ENCODE measurements around the gene GLRX5.
"Not testable (repeated sequence)": the region's sequence is repeated elsewhere in the genome, so short reads cannot be mapped to it uniquely, and the experiment has no call there.

GLRX5 gene

GRCh38 chr14:95508377-95508776, 26.5 kb upstream of the GLRX5 start:
- H3K36me3 Mint-ChIP-seq, result peaks cover 7% of the 10 kb centered on the region
- peaks cover 62% of the 10 kb centered on the region for H3K4me1 Mint-ChIP-seq
- no peak overlapping the region for H3K27ac Mint-ChIP-seq
- no peak overlapping the region for H3K4me3 Mint-ChIP-seq
- no peaks in the 10 kb centered on the region for H3K27me3 Mint-ChIP-seq
- H3K9me3 Mint-ChIP-seq, result no peaks in the 10 kb centered on the region

DNA sequence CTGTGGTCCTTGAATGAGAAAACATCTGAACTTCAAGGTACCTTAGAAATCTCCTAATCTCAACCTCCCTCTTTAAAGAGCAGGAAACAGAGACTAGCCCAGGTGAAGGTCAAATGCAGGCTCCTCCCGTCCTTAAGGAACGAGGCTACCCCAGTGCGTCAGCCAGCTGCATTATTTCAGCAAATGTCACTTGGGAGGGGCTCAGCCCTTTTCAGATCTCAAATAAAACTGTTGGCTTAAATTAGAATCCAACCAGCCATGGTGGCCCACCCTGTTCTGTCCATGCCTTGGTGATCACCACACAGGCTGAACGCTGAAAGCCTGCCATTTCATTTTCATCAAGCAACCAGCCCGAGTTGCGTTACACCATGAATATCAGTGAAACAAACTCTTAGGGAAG, 25.4 kb upstream of the GLRX5 start:
- no peaks in the 10 kb centered on the region for H3K9me3 Mint-ChIP-seq

GRCh38 chr14:95510344-95510743, 24.5 kb upstream of the GLRX5 start:
- H3K36me3 Mint-ChIP-seq, H3K27ac Mint-ChIP-seq, H3K9me3 Mint-ChIP-seq, H3K4me3 Mint-ChIP-seq, H3K27me3 Mint-ChIP-seq: not testable (repeated sequence)
- H3K4me1 Mint-ChIP-seq, result peaks cover 64% of the 10 kb centered on the region

More for the DNA sequence above, 25.4 kb upstream of the GLRX5 start:
- Mint-ChIP-seq H3K4me1 (peaks cover 61% of the 10 kb centered on the region), H3K27ac (no peak overlapping the region), H3K27me3 (no peaks in the 10 kb centered on the region), H3K36me3 (peaks cover 7% of the 10 kb centered on the region), H3K4me3 (no peak overlapping the region)

GRCh38 chr14:95510804-95511203, 24.0 kb upstream of the GLRX5 start:
- Mint-ChIP-seq H3K36me3 (peaks cover 6% of the 10 kb centered on the region), H3K4me3 (no peak overlapping the region), H3K4me1 (peaks cover 65% of the 10 kb centered on the region), H3K9me3 (no peaks in the 10 kb centered on the region), H3K27ac (no peak overlapping the region), H3K27me3 (no peaks in the 10 kb centered on the region)

GRCh38 chr14:95511687-95512086, 23.2 kb upstream of the GLRX5 start:
- H3K27ac Mint-ChIP-seq, result no peak overlapping the region
- H3K4me1 Mint-ChIP-seq, result peaks cover 60% of the 10 kb centered on the region
- H3K9me3 Mint-ChIP-seq, result no peaks in the 10 kb centered on the region
- no peaks in the 10 kb centered on the region for H3K27me3 Mint-ChIP-seq
- H3K4me3 Mint-ChIP-seq, result no peak overlapping the region
- peaks cover 5% of the 10 kb centered on the region for H3K36me3 Mint-ChIP-seq

DNA sequence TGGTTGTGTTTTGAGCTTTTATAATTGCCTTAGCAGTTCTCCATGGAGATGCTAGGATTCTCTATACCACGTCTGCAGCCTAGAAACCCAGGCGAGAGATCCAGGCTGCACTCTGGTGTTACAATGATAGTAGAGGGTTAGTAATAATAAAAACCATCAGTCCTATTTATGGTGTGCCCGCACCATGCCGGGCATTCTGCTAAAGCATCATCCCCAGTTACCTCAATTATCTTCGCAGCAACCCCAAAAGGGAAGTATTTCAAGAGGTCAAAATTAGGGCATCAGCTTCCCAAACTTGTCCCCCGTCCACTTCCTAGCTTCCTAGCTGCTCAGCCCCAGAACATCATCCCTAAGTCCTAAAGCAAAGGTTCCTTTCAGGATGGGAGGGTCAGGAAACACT, 21.6 kb upstream of the GLRX5 start:
- H3K4me3 Mint-ChIP-seq, result no peak overlapping the region
- H3K36me3 Mint-ChIP-seq, result peaks cover 5% of the 10 kb centered on the region
- no peaks in the 10 kb centered on the region for H3K9me3 Mint-ChIP-seq
- H3K4me1 Mint-ChIP-seq, result peaks cover 63% of the 10 kb centered on the region
- no peak overlapping the region for H3K27ac Mint-ChIP-seq
- no peaks in the 10 kb centered on the region for H3K27me3 Mint-ChIP-seq

DNA sequence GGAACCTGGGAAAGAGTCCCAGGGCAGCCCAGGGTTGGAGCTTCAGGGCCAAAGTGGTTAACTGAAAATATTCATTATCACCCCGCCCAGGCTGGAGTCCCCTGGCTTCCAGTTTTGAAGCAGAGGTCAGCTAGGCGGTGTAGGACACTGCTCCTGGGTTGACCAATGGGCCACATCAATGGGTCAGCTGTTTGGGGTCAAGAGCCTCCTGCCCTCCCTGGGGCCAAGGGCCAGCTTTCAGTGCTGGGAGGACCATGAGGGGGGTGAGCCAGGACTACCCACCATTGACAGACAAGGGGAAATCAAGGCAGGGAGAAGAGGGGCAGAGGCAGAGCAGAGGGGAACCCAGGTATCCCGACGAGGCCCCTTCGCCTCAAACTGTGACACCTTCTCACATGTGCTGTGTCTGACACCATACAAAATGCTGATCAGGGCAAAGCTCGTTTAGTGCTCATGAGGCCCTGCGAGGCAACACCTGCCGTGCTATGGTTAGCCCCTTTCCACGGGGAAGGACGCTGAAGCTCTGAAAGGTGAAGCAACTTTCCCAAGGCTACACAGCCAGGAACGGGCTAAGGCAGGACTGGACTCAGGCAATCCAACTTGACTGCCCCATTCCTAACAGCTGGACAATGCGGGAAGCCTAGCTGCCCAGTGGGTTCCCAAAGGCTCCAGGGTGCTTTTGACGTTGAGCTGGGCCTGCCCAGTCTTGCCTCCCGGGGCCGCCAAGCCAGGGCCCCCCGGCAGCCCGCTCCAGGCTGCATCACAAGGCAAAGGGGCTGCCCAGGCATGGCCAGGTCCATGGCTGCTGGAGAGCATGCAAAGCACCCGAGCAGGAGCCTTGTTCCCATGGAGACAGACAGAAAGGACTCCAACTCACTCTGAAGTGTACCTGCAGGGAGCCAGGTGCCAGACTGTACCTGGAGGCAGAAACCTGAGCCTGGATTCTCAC, 20.4 kb upstream of the GLRX5 start:
- Mint-ChIP-seq H3K27me3 (no peaks in the 10 kb centered on the region), H3K9me3 (no peaks in the 10 kb centered on the region), H3K27ac (no peak overlapping the region), H3K4me1 (peaks cover 71% of the 10 kb centered on the region), H3K4me3 (peak overlapping the region; percentile 75), H3K36me3 (peaks cover 5% of the 10 kb centered on the region)

- Mint-ChIP-seq H3K4me1 (peaks cover 71% of the 10 kb centered on the region), H3K27me3 (no peaks in the 10 kb centered on the region), H3K27ac (no peak overlapping the region), H3K4me3 (peak overlapping the region; percentile 75), H3K36me3 (peaks cover 2% of the 10 kb centered on the region), H3K9me3 (no peaks in the 10 kb centered on the region)
These were observed 19.8 kb upstream of the GLRX5 start for GRCh38 chr14:95515080-95515489.

DNA sequence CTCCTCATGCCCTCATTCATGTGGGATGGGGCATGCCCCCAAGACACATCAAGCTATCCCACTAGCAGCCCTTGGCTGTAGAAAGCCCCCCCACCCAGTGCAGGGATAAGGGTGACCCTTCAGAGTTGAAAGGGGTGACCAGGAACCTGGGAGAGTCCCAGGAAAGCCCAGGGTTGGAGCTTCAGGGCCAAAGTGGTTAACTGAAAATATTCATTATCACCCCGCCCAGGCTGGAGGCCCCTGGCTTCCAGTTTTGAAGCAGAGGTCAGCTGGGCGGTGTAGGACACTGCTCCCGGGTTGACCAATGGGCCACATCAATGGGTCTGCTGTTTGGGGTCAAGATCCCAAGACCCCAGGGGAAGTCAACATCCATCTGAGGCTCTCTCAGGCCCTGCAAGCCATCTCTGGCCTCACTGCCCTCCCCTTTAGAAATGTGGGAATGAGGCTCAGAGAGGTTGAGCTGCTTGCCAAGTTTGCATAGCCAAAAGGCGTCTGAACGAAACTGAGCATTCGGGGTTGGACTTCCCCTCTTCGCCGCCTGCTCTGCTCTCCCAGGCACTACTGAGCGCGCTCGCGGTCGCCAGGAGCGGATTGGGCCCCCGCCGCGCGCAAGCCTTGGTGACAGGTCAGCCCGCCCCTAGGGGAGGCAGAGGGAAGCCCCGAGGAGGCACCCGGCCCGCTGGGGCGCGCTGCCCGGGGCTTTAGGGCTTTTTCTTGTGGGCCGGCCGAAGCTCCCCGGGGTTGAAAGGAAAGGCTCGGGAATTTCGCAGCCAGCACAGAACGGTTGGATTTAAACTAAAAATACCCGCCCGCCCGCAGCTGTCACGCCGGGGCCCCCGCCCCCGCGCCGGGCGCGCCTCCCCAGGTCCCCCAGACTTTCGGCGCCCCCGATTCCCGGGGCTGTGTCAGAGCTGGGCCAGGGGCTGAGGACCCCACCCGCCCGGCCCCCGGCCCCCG, 19.0 kb upstream of the GLRX5 start:
- Mint-ChIP-seq H3K27me3 (no peaks in the 10 kb centered on the region), H3K36me3 (no peaks in the 10 kb centered on the region), H3K9me3 (no peaks in the 10 kb centered on the region), H3K27ac (peak overlapping the region; percentile 68), H3K4me3 (peak overlapping the region; percentile 86), H3K4me1 (peaks cover 70% of the 10 kb centered on the region)

GRCh38 chr14:95516554-95517181, 18.2 kb upstream of the GLRX5 start, which contains the start of gene SYNE3:
TSS of gene SYNE3 (minus strand) at chr14:95516650. CDS start at chr14:95475821, 40,829 bp downstream.
- peak within 1 kb of the TSS; percentile 86 for H3K4me3 Mint-ChIP-seq
- H3K36me3 Mint-ChIP-seq, result no peaks in the 10 kb centered on the region
- H3K27ac Mint-ChIP-seq, result peak within 1 kb of the TSS; percentile 84
- H3K9me3 Mint-ChIP-seq, result no peaks in the 10 kb centered on the region
- peaks cover 68% of the 10 kb centered on the region for H3K4me1 Mint-ChIP-seq
- no peaks in the 10 kb centered on the region for H3K27me3 Mint-ChIP-seq

- Mint-ChIP-seq H3K9me3 (no peaks in the 10 kb centered on the region), H3K4me1 (peaks cover 74% of the 10 kb centered on the region), H3K27ac (peak overlapping the region; percentile 4), H3K27me3 (no peaks in the 10 kb centered on the region), H3K36me3 (no peaks in the 10 kb centered on the region), H3K4me3 (peak overlapping the region; percentile 83)
These were observed 16.7 kb upstream of the GLRX5 start for GRCh38 chr14:95518045-95518751.

GRCh38 chr14:95519699-95520098, 15.2 kb upstream of the GLRX5 start:
- H3K4me3 Mint-ChIP-seq, result peak overlapping the region; percentile 80
- H3K27me3 Mint-ChIP-seq, result no peaks in the 10 kb centered on the region
- no peaks in the 10 kb centered on the region for H3K36me3 Mint-ChIP-seq
- peaks cover 84% of the 10 kb centered on the region for H3K4me1 Mint-ChIP-seq
- H3K9me3 Mint-ChIP-seq, result no peaks in the 10 kb centered on the region
- peak overlapping the region; percentile 89 for H3K27ac Mint-ChIP-seq

DNA sequence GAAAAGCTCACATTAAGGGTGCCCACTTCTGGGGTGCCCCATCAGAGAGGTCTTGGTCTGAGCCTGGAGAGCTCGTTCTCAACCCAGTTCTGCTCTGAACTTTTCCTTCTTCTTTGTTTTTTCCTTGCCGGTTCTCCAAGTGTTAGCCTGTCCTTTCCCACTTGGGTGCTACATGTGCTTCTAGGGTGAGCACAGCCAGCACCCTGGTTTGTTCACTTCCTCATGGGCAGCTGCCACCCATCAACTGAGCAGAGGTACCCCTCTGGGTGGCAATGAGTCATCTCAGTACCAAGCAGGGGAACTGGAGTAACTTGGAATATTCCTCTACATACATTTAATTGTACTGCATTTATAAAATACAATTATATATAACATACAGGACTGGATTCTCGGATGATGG, 14.5 kb upstream of the GLRX5 start:
- Mint-ChIP-seq H3K27ac (peak overlapping the region; percentile 94), H3K27me3 (no peaks in the 10 kb centered on the region), H3K36me3 (no peaks in the 10 kb centered on the region), H3K4me1 (peaks cover 84% of the 10 kb centered on the region), H3K9me3 (no peaks in the 10 kb centered on the region), H3K4me3 (peak overlapping the region; percentile 80)

- Mint-ChIP-seq H3K4me1 (peaks cover 85% of the 10 kb centered on the region), H3K27me3 (no peaks in the 10 kb centered on the region), H3K4me3 (no peak overlapping the region), H3K36me3 (no peaks in the 10 kb centered on the region), H3K9me3 (no peaks in the 10 kb centered on the region), H3K27ac (no peak overlapping the region)
These were observed 13.8 kb upstream of the GLRX5 start for GRCh38 chr14:95521001-95521400.

DNA sequence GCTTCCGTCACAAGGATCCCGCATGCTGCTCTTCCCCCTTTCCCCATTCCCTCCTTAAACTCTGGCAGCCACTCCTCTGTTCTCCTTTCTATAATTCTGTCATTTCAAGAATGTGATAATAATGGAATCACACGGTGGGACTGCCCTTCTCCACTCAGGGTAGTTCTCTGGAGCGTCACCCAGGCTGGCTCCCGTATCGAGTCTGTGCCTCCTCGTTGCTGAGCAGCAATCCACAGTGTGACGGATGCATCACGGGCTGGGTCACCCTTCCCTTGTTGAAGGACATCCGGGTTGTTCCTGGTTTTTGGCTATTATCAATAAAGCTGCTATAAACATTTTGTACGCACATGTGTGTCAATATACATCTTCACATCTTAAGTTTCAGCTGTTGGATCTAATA, 12.7 kb upstream of the GLRX5 start:
- Mint-ChIP-seq H3K4me3 (no peak overlapping the region), H3K27me3 (no peaks in the 10 kb centered on the region), H3K27ac (peak overlapping the region; percentile 48), H3K36me3 (no peaks in the 10 kb centered on the region), H3K4me1 (peaks cover 90% of the 10 kb centered on the region), H3K9me3 (no peaks in the 10 kb centered on the region)

Data from activated naive CD4-positive, alpha-beta T cell treated with anti-CD3 and anti-CD28 coated beads, Interleukin-2, amount 50 U/mL, for 24 hours (primary cell).